ENCODE measurements around the gene LCP2.
A peak's percentile ranks its signal among the peaks of the same experiment; 100 is the strongest.

The LCP2 gene

DNA sequence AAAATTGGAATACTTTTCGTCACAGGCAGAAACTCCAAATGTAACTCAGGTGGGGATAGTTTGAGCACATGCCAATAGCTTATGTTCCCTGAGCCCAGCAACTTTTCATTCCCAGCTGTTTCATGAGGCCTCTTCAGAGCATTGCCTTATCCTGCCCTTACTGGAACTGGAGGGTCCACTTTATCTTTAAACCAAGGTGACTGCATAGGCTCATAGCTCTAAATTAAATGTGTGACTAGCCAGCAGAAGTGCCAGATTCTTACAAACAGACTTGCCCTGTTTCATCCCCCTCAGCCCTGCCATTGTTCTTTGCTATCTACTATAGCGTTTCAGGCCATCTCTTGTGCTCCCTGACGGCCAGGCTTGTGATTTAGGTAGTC, 8.1 kb upstream of the LCP2 start:
- H3K4me1 ChIP-seq (ENCODE audit: low read length) = peaks cover 34% of the 10 kb centered on the region
- H2AFZ ChIP-seq (ENCODE audit: low read depth, low read length) = no peak overlapping the region
- TF ChIP-seq, protein P1, sequence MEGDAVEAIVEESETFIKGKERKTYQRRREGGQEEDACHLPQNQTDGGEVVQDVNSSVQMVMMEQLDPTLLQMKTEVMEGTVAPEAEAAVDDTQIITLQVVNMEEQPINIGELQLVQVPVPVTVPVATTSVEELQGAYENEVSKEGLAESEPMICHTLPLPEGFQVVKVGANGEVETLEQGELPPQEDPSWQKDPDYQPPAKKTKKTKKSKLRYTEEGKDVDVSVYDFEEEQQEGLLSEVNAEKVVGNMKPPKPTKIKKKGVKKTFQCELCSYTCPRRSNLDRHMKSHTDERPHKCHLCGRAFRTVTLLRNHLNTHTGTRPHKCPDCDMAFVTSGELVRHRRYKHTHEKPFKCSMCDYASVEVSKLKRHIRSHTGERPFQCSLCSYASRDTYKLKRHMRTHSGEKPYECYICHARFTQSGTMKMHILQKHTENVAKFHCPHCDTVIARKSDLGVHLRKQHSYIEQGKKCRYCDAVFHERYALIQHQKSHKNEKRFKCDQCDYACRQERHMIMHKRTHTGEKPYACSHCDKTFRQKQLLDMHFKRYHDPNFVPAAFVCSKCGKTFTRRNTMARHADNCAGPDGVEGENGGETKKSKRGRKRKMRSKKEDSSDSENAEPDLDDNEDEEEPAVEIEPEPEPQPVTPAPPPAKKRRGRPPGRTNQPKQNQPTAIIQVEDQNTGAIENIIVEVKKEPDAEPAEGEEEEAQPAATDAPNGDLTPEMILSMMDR (IDR thresholded peaks at IDR 0.05; ENCODE audit: low read depth, low read length) = no peak
- no peak for TF ChIP-seq EZH2phosphoT487 (IDR thresholded peaks at IDR 0.05; ENCODE audit: low read depth)

GRCh38 chr5:170305016-170305645, 7.6 kb upstream of the LCP2 start:
- Histone ChIP-seq H2AFZ (ENCODE audit: low read depth, low read length) (no peak overlapping the region), H4K20me1 (ENCODE audit: insufficient read depth, low read length) (no peaks in the 10 kb centered on the region), H3K79me2 (ENCODE audit: low read length) (no peaks in the 10 kb centered on the region), H3K4me2 (ENCODE audit: low read length) (no peak overlapping the region), H3K4me3 (ENCODE audit: low read length) (no peak overlapping the region), H3K36me3 (replicated peaks; ENCODE audit: low read depth, low read length) (no peaks in the 10 kb centered on the region), H3K4me1 (ENCODE audit: low read length) (peaks cover 34% of the 10 kb centered on the region), H3K9ac (ENCODE audit: low read length) (no peak overlapping the region), H3K9me3 (ENCODE audit: insufficient read depth, low read length) (no peaks in the 10 kb centered on the region), H3K27ac (ENCODE audit: low read length) (no peak overlapping the region), H3K27me3 (ENCODE audit: low read depth, low read length) (peaks cover 7% of the 10 kb centered on the region)
- TF ChIP-seq, protein P1 (IDR thresholded peaks at IDR 0.05; ENCODE audit: low read depth, low read length) = no peak
- no peak for TF ChIP-seq EZH2phosphoT487 (IDR thresholded peaks at IDR 0.05; ENCODE audit: low read depth)

More for the DNA sequence above, 8.1 kb upstream of the LCP2 start:
- peaks cover 12% of the 10 kb centered on the region for H3K27me3 ChIP-seq (ENCODE audit: low read depth, low read length)
- H3K36me3 ChIP-seq (replicated peaks; ENCODE audit: low read depth, low read length) = no peaks in the 10 kb centered on the region
- H3K9ac ChIP-seq (ENCODE audit: low read length) = no peak overlapping the region
- no peaks in the 10 kb centered on the region for H4K20me1 ChIP-seq (ENCODE audit: insufficient read depth, low read length)
- no peak overlapping the region for H3K4me2 ChIP-seq (ENCODE audit: low read length)
- H3K9me3 ChIP-seq (ENCODE audit: insufficient read depth, low read length) = no peaks in the 10 kb centered on the region
- no peaks in the 10 kb centered on the region for H3K79me2 ChIP-seq (ENCODE audit: low read length)
- H3K4me3 ChIP-seq (ENCODE audit: low read length) = no peak overlapping the region
- no peak overlapping the region for H3K27ac ChIP-seq (ENCODE audit: low read length)

DNA sequence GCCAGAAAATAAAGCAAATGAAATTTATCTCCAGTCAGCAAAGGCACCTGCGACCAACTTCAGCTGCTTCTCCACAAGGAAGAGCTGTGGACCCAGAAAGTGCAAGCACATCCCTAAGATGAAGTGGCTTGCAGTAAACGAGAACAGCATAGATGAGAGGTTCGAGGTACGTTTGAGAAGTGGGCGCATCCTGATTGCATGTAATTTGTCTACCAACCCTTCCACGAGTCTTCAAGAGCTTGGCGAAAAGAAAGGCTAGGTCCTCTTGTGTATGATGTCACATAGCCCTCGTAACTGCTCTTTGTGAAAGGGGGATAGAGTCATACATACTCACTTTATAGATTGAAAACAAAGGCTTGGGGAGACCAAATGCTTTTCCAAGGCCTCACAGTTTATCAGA, 6.0 kb upstream of the LCP2 start:
- no peaks in the 10 kb centered on the region for H4K20me1 ChIP-seq (ENCODE audit: insufficient read depth, low read length)
- peaks cover 28% of the 10 kb centered on the region for H3K4me1 ChIP-seq (ENCODE audit: low read length)
- no peaks in the 10 kb centered on the region for H3K36me3 ChIP-seq (replicated peaks; ENCODE audit: low read depth, low read length)
- H2AFZ ChIP-seq (ENCODE audit: low read depth, low read length) = no peak overlapping the region
- no peak overlapping the region for H3K9ac ChIP-seq (ENCODE audit: low read length)
- no peaks in the 10 kb centered on the region for H3K27me3 ChIP-seq (ENCODE audit: low read depth, low read length)
- no peaks in the 10 kb centered on the region for H3K9me3 ChIP-seq (ENCODE audit: insufficient read depth, low read length)
- TF ChIP-seq EZH2phosphoT487 (IDR thresholded peaks at IDR 0.05; ENCODE audit: low read depth) = no peak
- TF ChIP-seq, protein P1 (IDR thresholded peaks at IDR 0.05; ENCODE audit: low read depth, low read length) = no peak
- H3K27ac ChIP-seq (ENCODE audit: low read length) = no peak overlapping the region
- H3K4me3 ChIP-seq (ENCODE audit: low read length) = no peak overlapping the region
- H3K4me2 ChIP-seq (ENCODE audit: low read length) = peak overlapping the region; percentile 39
- no peaks in the 10 kb centered on the region for H3K79me2 ChIP-seq (ENCODE audit: low read length)

- Histone ChIP-seq H4K20me1 (ENCODE audit: insufficient read depth, low read length) (no peaks in the 10 kb centered on the region), H3K9me3 (ENCODE audit: insufficient read depth, low read length) (no peaks in the 10 kb centered on the region), H3K4me2 (ENCODE audit: low read length) (peak overlapping the region; percentile 39), H3K36me3 (replicated peaks; ENCODE audit: low read depth, low read length) (no peaks in the 10 kb centered on the region), H3K27ac (ENCODE audit: low read length) (no peak overlapping the region), H2AFZ (ENCODE audit: low read depth, low read length) (no peak overlapping the region), H3K79me2 (ENCODE audit: low read length) (no peaks in the 10 kb centered on the region), H3K4me3 (ENCODE audit: low read length) (no peak overlapping the region), H3K27me3 (ENCODE audit: low read depth, low read length) (no peaks in the 10 kb centered on the region), H3K9ac (ENCODE audit: low read length) (no peak overlapping the region), H3K4me1 (ENCODE audit: low read length) (peaks cover 24% of the 10 kb centered on the region)
- TF ChIP-seq, protein P1 (IDR thresholded peaks at IDR 0.05; ENCODE audit: low read depth, low read length) = no peak
- no peak for TF ChIP-seq EZH2phosphoT487 (IDR thresholded peaks at IDR 0.05; ENCODE audit: low read depth)
These were observed 5.3 kb upstream of the LCP2 start for GRCh38 chr5:170302653-170303501.
